Kidney (tissue), 14 donors: ENCODE measurements around the gene TAS2R9. TPM values are rescaled to one million over a fixed set of nuclear protein-coding genes. Genes with fewer than 3 reads are reported as not detected.

ENCODE experiments used
- DNase-seq, 5 donors: peaks; one replicate each; pipeline ENCODE4 v3.0.0-alpha.2; 2013 to 2020
- FAIRE-seq: peaks from 2 replicates; lab custom pipeline; 2012; peaks lifted over from hg19 to GRCh38; lab: Jason Lieb, UNC
- H3K27ac ChIP-seq, 2 donors: one replicate each; pipeline ENCODE4 v1.7.0; 2013; ENCODE audit warnings: low read depth in 2 of 2, low read length in 2 of 2, inconsistent platforms in 1 of 2
- H3K27me3 ChIP-seq: one replicate; pipeline ENCODE4 v1.7.1; 2013; ENCODE audit warnings: low read length, inconsistent platforms; ENCODE audit not compliant: control insufficient read depth, insufficient read depth
- H3K36me3 ChIP-seq, 3 donors: one replicate each; pipeline versions ENCODE4 v1.7.0 to v1.7.1; 2013; ENCODE audit warnings: low read length in 3 of 3, control low read depth in 1 of 3, inconsistent platforms in 1 of 3; ENCODE audit not compliant: insufficient read depth in 3 of 3, control insufficient read depth in 2 of 3
- H3K4me1 ChIP-seq, 3 donors: one replicate each; pipeline versions ENCODE4 v1.7.0 to v1.7.1; 2013; ENCODE audit warnings: low read length in 3 of 3, inconsistent platforms in 1 of 3, low read depth in 1 of 3; ENCODE audit not compliant: control insufficient read depth in 2 of 3, insufficient read depth in 2 of 3
- H3K4me3 ChIP-seq, 3 donors: one replicate each; pipeline versions ENCODE4 v1.7.0 to v1.8.1; 2013; ENCODE audit warnings: low read length in 3 of 3, control low read depth in 1 of 3, inconsistent platforms in 1 of 3
- H3K9ac ChIP-seq, 3 donors: one replicate each; pipeline versions ENCODE4 v1.7.0 to v1.7.1; 2013; ENCODE audit warnings: low read length in 3 of 3, control low read depth in 1 of 3, inconsistent platforms in 1 of 3
- H3K9me3 ChIP-seq, 3 donors: one replicate each; pipeline versions ENCODE4 v1.7.0 to v1.7.1; 2013; ENCODE audit warnings: low read length in 3 of 3, control low read depth in 1 of 3, inconsistent platforms in 1 of 3; ENCODE audit not compliant: control insufficient read depth in 2 of 3, insufficient read depth in 1 of 3
- CTCF ChIP-seq: IDR thresholded peaks from 3 replicates; pipeline ENCODE4 v1.5.1; 2012; ENCODE audit warnings: mild to moderate bottlenecking, moderate library complexity, borderline replicate concordance; ENCODE audit not compliant: insufficient read depth; ENCODE audit errors: extremely low read depth
- intact Hi-C: fragments of 100-400 bp; cut with DNase I; formaldehyde crosslinking; loops from one replicate; pipeline ENCODE4 v1.11.1; 2022
- polyA plus RNA-seq: library from polyadenylated mRNA; stranded (reverse); fragments of 350-450 nt; fragmentation: Illumina TruSeq; extraction: RNeasy Lipid Tissue Mini Kit (QIAGEN cat#74804); gene quantifications from one replicate; pipeline ENCODE4 v1.2.3, GENCODE V29; 2014; ENCODE audit warnings: low read depth, low replicate concordance; ENCODE audit not compliant: insufficient read depth
- total RNA-seq: library from RNA; stranded (reverse); fragmentation: NEBNext Ultra II Directional; extraction: Animal tissue kit (Norgen Biotek cat#: 25700); gene quantifications from one replicate; pipeline ENCODE4 v1.2.1, GENCODE V29; 2021
- donor health status: control.
- donor health status: control.
- donor health status: control.
- donor health status: control.
- donor health status: control.
- donor health status: DM: yes; HTN: yes; CAD: no.
- donor health status: Normal renal cell carcinoma (clear cell type).

Gene TAS2R9
- total and polyA plus RNA-seq, 2 donors from 2014 or later, result not detected

GRCh38 chr12:10824957-10825356, 15.0 kb upstream of the TAS2R9 start:
- DNase-seq, result no peak
- H3K4me3 ChIP-seq, result no peak overlapping the region
- intact Hi-C loops, result no loop called here
- H3K9me3 ChIP-seq, result no peaks in the 10 kb centered on the region
- no peaks in the 10 kb centered on the region for H3K4me1 ChIP-seq
- no peaks in the 10 kb centered on the region for H3K36me3 ChIP-seq
- TF ChIP-seq CTCF, result no peak
- FAIRE-seq, result no peak
- H3K27me3 ChIP-seq, result no peaks in the 10 kb centered on the region
- H3K9ac ChIP-seq, result no peak overlapping the region
- H3K27ac ChIP-seq, result no peak overlapping the region

- H3K4me3 ChIP-seq, result no peak overlapping the region
- intact Hi-C loops, result no loop called here
- H3K9me3 ChIP-seq, result no peaks in the 10 kb centered on the region
- no peaks in the 10 kb centered on the region for H3K36me3 ChIP-seq
- H3K9ac ChIP-seq, result no peak overlapping the region
- DNase-seq (no peak), FAIRE-seq (no peak)
- TF ChIP-seq CTCF, result no peak
- H3K27ac ChIP-seq, result no peak overlapping the region
- no peaks in the 10 kb centered on the region for H3K4me1 ChIP-seq
- H3K27me3 ChIP-seq, result no peaks in the 10 kb centered on the region
These were observed 2.0 kb upstream of the TAS2R9 start for GRCh38 chr12:10811883-10812536.

- intact Hi-C loops, result no loop called here
These were observed 2.8 kb downstream of the TAS2R9 start, which contains the start of gene TAS2R8 for GRCh38 chr12:10807186-10807585. Gene TAS2R8 (minus strand): TSS chr12:10807286. CDS start chr12:10806980, 306 bp downstream.

More at GRCh38 chr12:10807186-10807585, 2.8 kb downstream of the TAS2R9 start, which contains the start of gene TAS2R8:
- Histone ChIP-seq H3K27me3 (no peaks in the 10 kb centered on the region), H3K4me1 (no peaks in the 10 kb centered on the region), H3K4me3 (no peak within 1 kb of the TSS), H3K36me3 (no peaks in the 10 kb centered on the region), H3K9ac (no peak within 1 kb of the TSS), H3K27ac (no peak within 1 kb of the TSS), H3K9me3 (no peaks in the 10 kb centered on the region)
- TF ChIP-seq CTCF, result no peak
- DNase-seq (no peak), FAIRE-seq (no peak)
